HG03439 (cell line): Measurements from ENCODE around the gene ZDHHC14.
A peak's percentile ranks its signal among the peaks of the same experiment; 100 is the strongest.
"Not testable (repeated sequence)": the region's sequence is repeated elsewhere in the genome, so short reads cannot be mapped to it uniquely, and the experiment has no call there.

Experiments used
- ATAC-seq: cut with Tn5 transposase; IDR thresholded peaks from one replicate; pipeline ENCODE4 v1.9.1; 2021; ENCODE audit warnings: mild to moderate bottlenecking, moderate library complexity; ENCODE audit not compliant: unreplicated experiment

Gene ZDHHC14

GRCh38 chr6:157461000-157461915 lies 80.3 kb downstream of the ZDHHC14 start:
- peak; percentile 56 for ATAC-seq

GRCh38 chr6:157462956-157463742 lies 82.2 kb downstream of the ZDHHC14 start:
- no peak for ATAC-seq

- not testable (repeated sequence) for ATAC-seq
These were observed 82.7 kb downstream of the ZDHHC14 start for GRCh38 chr6:157463743-157464135.

DNA sequence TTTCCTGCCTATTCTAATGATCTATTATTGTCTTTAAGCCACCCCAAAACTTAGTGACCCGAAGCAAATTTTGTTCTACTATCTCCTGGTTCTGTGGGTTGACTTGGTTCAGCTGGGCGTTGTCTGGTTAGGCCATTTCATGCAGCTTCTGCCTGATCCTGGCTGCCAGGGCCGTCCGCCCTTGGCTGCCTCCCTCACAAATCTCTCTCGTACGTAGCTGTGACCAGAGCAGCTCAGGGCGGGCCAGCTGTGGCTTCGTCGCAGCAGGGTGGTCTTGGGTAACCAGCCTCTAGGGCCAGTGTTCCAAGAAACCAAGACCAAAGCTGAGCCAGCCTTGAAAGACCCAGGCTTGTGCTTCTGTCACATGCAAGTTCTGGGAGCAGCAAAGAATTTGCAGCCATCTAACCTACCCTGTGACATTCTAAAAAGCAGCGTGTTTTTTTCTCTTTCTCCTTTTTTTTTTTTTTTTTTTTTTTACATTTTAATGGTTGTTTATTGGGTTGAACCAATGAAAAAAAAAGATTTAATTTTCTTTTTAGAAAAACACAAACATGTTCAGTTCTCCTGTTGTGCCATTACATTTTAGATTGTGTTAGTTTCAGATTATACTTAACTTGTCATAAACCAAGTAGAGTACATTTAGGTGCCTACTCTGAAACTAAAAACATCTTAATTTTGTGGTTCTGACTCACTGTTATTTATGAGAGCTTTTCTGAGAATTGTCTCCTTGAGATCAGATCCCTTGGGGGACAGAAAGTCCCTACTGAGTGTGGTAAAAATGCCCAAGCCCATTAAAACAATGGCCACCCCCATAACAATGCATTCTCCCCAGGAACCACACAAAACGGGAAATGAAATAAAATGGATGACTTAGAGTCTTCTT lies 83.9 kb downstream of the ZDHHC14 start:
- ATAC-seq, result peak; percentile 65

- ATAC-seq, result no peak
These were observed 85.3 kb downstream of the ZDHHC14 start for GRCh38 chr6:157466342-157466648.

DNA sequence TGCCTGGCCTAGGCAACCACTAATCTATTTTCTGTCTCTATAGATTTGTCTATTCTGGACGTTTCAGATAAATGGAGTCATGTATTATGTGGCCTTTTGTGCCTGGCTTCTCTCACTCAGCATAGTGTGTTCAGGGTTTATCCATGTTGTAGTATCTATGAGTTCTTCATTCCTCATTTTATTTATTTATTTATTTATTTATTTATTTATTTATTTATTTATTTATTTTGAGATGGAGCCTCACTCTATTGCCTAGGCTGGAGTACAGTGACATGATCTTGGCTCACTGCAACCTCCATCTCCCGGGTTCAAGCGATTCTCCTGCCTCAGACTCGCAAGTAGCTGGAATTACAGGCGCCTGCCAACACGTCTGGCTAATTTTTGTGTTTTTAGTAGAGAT lies 86.3 kb downstream of the ZDHHC14 start:
- not testable (repeated sequence) for ATAC-seq

GRCh38 chr6:157468054-157468453 lies 87.1 kb downstream of the ZDHHC14 start:
- ATAC-seq, result no peak

DNA sequence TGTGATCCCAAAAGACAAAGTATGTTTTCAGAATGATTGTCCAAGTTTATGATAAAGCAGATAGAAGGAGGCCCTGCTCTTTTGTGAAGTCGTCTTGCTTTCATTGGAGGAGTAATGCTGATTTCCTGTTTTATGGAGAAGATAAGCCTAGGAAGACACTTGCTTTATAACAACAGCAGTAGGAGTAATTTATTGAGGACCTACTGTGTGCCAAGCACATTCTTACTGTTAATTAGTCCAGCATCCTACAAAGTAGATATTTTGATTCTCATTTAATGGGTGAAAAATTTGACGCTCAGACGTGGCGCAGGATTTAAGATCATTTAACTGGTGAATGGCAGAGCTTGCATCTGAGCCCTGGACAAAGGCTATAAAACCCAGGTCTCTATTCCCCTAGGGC lies 87.6 kb downstream of the ZDHHC14 start:
- ATAC-seq, result no peak

DNA sequence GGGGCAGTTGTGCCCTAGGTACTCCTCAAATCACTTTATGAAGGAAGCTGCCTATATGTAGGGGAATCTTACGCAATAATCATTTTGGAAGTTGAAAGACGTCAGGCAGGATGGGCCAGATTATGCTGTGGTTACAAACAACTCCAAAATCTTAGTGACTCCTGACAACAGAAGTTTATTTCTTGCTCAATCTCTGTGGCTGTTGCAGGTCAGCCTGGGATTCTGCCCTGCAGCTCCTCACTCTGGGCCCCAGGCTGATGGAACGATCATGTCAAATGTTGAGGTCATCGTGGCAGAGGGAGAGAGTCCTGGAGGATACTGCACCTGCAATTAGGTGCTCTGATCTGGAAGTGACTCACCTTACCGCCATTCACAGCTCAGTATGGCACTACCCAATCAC lies 88.4 kb downstream of the ZDHHC14 start:
- ATAC-seq, result no peak

DNA sequence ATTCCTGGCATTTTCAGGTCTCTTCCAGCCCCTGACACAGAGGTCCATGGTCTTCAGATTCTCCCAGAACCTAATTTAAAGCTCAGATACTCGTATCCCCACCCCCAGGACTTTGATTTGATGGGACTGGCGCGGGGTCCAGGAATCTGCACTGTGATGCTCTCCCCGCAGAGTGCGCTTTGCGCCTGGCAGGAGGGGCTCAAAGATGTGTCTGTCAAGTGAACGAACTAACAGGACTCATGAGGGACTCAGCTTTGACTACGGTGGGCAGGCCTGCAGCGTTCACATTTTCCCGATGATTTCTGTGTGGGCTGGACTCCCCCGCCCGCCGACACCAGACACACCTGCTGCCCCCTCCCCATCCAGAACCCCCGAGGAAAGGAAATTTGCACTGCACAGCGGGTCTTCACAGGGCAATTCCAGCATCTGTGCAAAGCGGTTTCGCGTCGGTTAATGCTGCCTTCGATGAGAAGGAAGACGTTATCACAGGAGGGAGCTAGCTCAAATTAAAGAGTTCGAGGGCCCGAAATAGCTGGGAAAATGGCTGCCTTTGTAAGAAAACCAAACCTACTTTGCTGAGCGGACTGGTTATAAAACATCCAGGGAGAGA lies 90.2 kb downstream of the ZDHHC14 start:
- no peak for ATAC-seq

- no peak for ATAC-seq
These were observed 91.1 kb downstream of the ZDHHC14 start for GRCh38 chr6:157471895-157472686.

DNA sequence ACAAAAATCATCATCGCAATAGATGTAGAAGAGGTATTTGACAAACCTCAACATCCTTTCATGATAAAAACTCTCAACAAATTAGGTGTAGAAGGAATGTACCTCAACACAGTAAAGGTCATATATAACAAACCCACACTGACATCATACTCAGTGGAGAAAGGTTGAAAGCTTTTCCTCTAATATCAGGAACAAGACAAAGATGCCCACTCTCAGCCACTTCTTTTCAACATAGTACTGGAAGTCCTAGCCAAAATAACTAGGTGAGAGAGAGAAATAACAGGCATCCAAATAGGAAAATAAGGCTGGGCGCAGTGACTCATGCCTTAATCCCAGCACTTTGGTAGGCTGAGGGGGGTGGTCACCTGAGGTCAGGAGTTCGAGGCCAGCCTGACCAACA lies 95.8 kb downstream of the ZDHHC14 start:
- no peak for ATAC-seq

DNA sequence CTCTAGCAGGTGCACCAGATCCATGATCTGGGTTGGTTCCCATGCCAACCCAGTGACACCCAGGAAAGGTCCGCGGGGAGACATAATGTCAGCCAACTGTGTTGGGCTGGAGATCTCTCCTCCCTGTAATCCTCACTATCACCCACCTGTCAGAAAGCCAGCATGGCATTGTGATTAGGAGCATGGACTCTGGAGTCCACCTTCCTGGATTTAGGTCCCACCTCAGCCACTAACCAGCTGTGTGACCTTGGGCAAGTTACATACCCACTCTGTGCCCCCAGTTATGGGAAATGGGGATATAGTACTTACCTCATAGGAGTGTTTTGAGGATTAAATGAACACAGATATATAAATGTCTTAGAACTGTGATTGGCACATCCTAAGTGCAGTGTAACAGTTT lies 97.9 kb downstream of the ZDHHC14 start:
- no peak for ATAC-seq

DNA sequence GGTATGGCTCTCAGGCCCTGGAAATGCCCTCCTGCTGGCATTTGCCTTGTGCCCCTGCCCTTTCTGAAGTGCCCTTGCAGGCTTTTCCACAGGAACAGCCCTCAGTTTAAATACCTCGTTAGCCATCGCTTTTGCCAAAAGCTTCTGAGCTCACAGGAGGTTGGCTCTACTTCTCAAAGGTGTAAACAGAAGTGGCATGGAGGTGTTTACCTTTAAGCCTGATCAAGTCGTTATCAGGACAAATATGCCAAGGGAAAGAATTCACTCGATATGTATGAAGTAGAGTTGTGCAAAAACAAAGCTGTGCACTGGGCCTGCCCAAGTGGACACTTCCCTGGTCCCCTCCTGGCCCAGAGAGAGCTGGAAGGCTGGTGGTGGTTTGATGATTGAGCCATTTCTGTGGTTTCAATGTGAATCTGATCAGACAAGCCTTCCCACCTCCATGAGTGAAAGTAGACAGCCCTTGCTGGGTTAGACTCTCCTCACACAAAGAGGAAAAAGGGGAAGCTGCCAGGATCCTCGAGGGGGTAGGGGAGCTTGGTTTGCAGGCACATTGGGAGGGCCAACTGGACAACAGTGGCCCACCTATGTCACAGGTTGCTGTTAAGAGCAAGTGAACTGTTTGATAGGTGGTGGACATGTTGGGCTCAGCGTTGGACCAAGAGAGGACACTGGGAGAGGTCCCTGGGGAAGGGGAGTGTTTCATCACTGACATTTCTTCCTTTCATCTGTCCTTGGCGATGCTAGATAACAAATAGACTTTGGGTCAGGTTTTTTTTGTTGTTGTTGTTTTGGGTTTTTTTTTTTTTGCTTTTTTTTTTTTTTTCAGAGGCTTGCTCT lies 98.7 kb downstream of the ZDHHC14 start:
- ATAC-seq, result no peak

- ATAC-seq, result no peak
These were observed 100.3 kb downstream of the ZDHHC14 start for GRCh38 chr6:157481189-157481864.

DNA sequence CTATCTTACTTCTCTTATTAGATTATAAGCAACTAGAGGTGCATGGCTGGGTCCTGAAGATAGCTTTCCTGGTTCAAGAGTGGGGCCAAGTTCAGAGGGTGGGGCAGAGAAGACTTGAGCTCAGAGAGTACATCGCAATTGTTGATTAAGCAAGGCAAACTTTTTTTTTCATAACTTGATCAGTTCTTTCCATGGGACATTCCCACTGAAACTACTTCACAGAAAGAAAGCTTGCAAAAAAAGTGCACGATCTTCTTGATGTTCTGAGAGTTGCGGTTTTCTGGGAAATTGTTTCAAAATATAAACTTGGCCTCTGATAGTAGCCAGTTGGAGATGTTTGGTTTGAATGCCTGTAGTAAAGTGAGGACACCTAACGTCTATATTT lies 100.9 kb downstream of the ZDHHC14 start:
- no peak for ATAC-seq

DNA sequence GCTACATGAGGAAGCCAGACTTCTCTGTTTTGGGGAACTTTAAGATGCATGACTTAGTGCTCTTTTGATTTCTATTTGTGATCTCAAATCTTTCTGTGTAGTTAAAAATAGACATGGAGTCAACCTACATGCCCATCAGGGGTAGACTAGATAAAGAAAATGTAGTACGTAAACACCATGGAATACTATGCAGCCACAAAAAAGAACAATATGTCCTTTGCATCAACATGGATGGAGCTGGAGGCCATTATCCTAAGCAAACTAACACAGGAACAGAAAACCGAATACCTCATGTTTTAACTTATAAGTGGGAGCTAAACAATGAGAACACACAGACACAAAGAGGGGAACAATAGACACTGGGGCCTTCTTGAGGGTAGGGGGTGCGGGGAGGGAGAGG lies 102.8 kb downstream of the ZDHHC14 start:
- no peak for ATAC-seq

GRCh38 chr6:157484181-157484580 lies 103.2 kb downstream of the ZDHHC14 start:
- no peak for ATAC-seq

- ATAC-seq, result no peak
These were observed 105.6 kb downstream of the ZDHHC14 start for GRCh38 chr6:157486572-157486971.
